Activated B cell treated with CpG ODN at 0.5 μM for 24 hours (primary cell): ENCODE results near the gene CCDC12. TPM values are rescaled to one million over a fixed set of nuclear protein-coding genes. Genes with fewer than 3 reads are reported as not detected.
A peak's percentile ranks its signal among the peaks of the same experiment; 100 is the strongest.

Experiments
- ATAC-seq: fragments of 200-7000 bp; cut with Tn5 transposase; one replicate; pipeline ENCODE4 v1.10.0; 2021; ENCODE audit warnings: low read depth, mild to moderate bottlenecking, moderate library complexity
- CTCF ChIA-PET: fragments of 350-600 bp; sonication (Branson Sonifier 250); formaldehyde crosslinking; loops from one replicate; lab custom pipeline; 2021; ENCODE audit warnings: antibody characterized with exemption; lab: Charles Lee
- POLR2A ChIA-PET: fragments of 350-600 bp; sonication (Branson Sonifier 250); formaldehyde crosslinking; loops from one replicate; lab custom pipeline; 2021; ENCODE audit warnings: antibody characterized with exemption; lab: Charles Lee
- DNase-seq: peaks from one replicate; pipeline ENCODE4 v3.0.0; 2022
- H3K27ac Mint-ChIP-seq: one replicate; pipeline ENCODE4 v1.8.0; 2020; ENCODE audit warnings: mixed read lengths
- H3K27me3 Mint-ChIP-seq: one replicate; pipeline ENCODE4 v1.8.0; 2021; ENCODE audit warnings: mixed read lengths
- H3K36me3 Mint-ChIP-seq: one replicate; pipeline ENCODE4 v1.8.0; 2021; ENCODE audit warnings: low read depth, mixed read lengths
- H3K4me1 Mint-ChIP-seq: one replicate; pipeline ENCODE4 v1.8.0; 2021; ENCODE audit warnings: mixed read lengths
- H3K4me3 Mint-ChIP-seq: one replicate; pipeline ENCODE4 v1.8.0; 2020; ENCODE audit warnings: mild to moderate bottlenecking, mixed read lengths
- H3K9me3 Mint-ChIP-seq: one replicate; pipeline ENCODE4 v1.8.0; 2020; ENCODE audit warnings: mixed read lengths
- CTCF ChIP-seq: fragments of 200-600 bp; IDR thresholded peaks from one replicate; pipeline ENCODE4 v1.8.0; 2022; ENCODE audit warnings: antibody characterized with exemption, mild to moderate bottlenecking
- intact Hi-C: fragments of 100-400 bp; cut with micrococcal nuclease; formaldehyde crosslinking; loops from one replicate; pipeline ENCODE4 v1.15.1; 2024
- total RNA-seq: library from RNA; stranded (reverse); gene quantifications from 2 replicates; pipeline ENCODE4 v1.2.3, GENCODE V29; 2022

The CCDC12 gene
- total RNA-seq, 1 donor from 2014 or later = 98.4 TPM

DNA sequence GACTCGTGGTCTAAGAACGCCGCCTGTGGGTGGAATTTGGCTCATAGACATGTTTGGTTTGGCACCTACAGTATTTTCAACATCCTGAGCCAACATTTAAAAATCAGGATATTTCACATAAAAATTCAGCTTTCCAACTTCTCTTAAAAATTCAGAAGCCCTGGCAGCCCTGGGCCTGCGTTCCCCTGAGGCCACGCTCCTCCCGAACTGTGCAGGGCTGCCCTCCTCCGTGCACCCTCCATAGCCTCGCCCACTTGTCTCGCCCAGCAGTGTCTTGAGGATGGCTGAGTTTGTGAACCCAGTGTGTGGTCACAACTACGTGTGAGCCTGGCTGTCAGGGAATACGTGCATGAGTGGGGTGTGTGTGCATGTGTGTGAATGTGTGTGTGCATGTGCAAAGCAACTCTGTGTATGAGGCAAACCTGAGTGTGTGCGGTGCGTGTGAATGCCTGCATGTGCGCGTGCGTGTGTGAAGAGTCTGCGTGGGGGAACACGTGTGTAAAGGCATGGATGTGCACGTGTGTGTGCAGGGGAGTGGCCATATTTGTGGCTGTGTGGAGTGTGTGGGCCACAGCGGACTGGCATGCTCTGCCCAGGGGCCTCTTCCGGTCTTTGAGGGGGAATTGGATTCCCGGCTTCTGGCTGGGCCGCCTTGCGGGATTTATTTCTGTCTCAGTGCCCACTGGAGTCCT, 68.1 kb downstream of the CCDC12 start:
- CTCF ChIA-PET = interaction anchor here (1.5 to 1.9 kb wide), 7 partner anchors 11 to 206 kb away, joined by 4 to 14 read pairs (median 9); no protein-coding TSS in a partner anchor
- ATAC-seq (no peak), DNase-seq (peak; percentile 11)
- H3K27ac Mint-ChIP-seq = no peak overlapping the region
- no peak overlapping the region for H3K4me3 Mint-ChIP-seq
- intact Hi-C loops = loop anchor here (2.0 kb wide), 1 partner anchor 420 kb away; no protein-coding TSS in a partner anchor
- H3K4me1 Mint-ChIP-seq = peaks cover 7% of the 10 kb centered on the region
- H3K27me3 Mint-ChIP-seq = no peaks in the 10 kb centered on the region
- no peaks in the 10 kb centered on the region for H3K9me3 Mint-ChIP-seq
- POLR2A ChIA-PET = interaction anchor here (1.1 kb wide), 1 partner anchor 108 kb away, joined by 4 read pairs; no protein-coding TSS in a partner anchor
- no peaks in the 10 kb centered on the region for H3K36me3 Mint-ChIP-seq
- no peak for TF ChIP-seq CTCF

GRCh38 chr3:46907960-46908293, 68.6 kb downstream of the CCDC12 start:
- H3K9me3 Mint-ChIP-seq = no peaks in the 10 kb centered on the region
- DNase-seq (no peak), ATAC-seq (no peak)
- no peak for TF ChIP-seq CTCF
- CTCF ChIA-PET = no interaction called here
- H3K27ac Mint-ChIP-seq = no peak overlapping the region
- peaks cover 7% of the 10 kb centered on the region for H3K4me1 Mint-ChIP-seq
- no peaks in the 10 kb centered on the region for H3K27me3 Mint-ChIP-seq
- POLR2A ChIA-PET = no interaction called here
- H3K36me3 Mint-ChIP-seq = no peaks in the 10 kb centered on the region
- intact Hi-C loops = loop anchor here (2.0 kb wide), 1 partner anchor 419 kb away; no protein-coding TSS in a partner anchor
- no peak overlapping the region for H3K4me3 Mint-ChIP-seq

DNA sequence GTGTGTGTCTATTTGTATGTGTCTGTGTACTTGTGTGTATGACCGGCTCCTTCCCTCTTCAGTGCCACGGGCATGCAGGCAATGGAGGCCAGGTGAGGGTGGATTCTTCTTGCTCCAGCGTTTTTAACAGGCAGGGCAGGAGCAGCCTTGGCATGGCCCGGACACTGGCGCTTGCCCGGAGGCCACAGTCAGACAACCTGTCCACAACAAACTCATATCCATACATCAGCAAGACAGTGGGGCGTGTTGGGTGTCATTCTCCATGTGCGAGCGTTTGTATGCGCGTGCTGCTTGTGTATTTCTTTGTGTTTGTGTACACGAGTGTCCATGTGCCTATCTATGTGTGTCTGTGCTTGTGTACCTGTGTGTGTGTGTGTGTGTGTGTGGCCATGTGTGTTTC, 69.3 kb downstream of the CCDC12 start:
- Mint-ChIP-seq H3K4me3 (no peak overlapping the region), H3K9me3 (no peaks in the 10 kb centered on the region), H3K27me3 (no peaks in the 10 kb centered on the region), H3K27ac (no peak overlapping the region), H3K36me3 (no peaks in the 10 kb centered on the region), H3K4me1 (peaks cover 7% of the 10 kb centered on the region)
- DNase-seq (peak; percentile 2), ATAC-seq (no peak)
- CTCF ChIA-PET = no interaction called here
- TF ChIP-seq CTCF = no peak
- POLR2A ChIA-PET = no interaction called here
- intact Hi-C loops = no loop called here

GRCh38 chr3:46906471-46907058, 70.0 kb downstream of the CCDC12 start:
- Mint-ChIP-seq H3K4me3 (no peak overlapping the region), H3K36me3 (no peaks in the 10 kb centered on the region), H3K9me3 (no peaks in the 10 kb centered on the region), H3K4me1 (peaks cover 7% of the 10 kb centered on the region), H3K27me3 (no peaks in the 10 kb centered on the region), H3K27ac (no peak overlapping the region)
- no peak for TF ChIP-seq CTCF
- ChIA-PET POLR2A (interaction anchor here (0.5 kb wide), 1 partner anchor 715 kb away, joined by 3 read pairs; no protein-coding TSS in a partner anchor), CTCF (no interaction called here)
- intact Hi-C loops = no loop called here
- ATAC-seq (no peak), DNase-seq (peak; percentile 12)

- Mint-ChIP-seq H3K36me3 (no peaks in the 10 kb centered on the region), H3K27ac (no peak overlapping the region), H3K4me3 (no peak overlapping the region), H3K4me1 (peaks cover 7% of the 10 kb centered on the region), H3K27me3 (no peaks in the 10 kb centered on the region), H3K9me3 (no peaks in the 10 kb centered on the region)
- DNase-seq = peak; percentile 9
- POLR2A ChIA-PET = interaction anchor here (0.5 kb wide), 1 partner anchor 716 kb away, joined by 3 read pairs; no protein-coding TSS in a partner anchor
- CTCF ChIA-PET = no interaction called here
- intact Hi-C loops = no loop called here
- no peak for ATAC-seq
- no peak for TF ChIP-seq CTCF
These were observed 70.7 kb downstream of the CCDC12 start for GRCh38 chr3:46905661-46906451.
